ENCODE results near the gene CARD11.

Gene CARD11

GRCh38 chr7:2930310-2931033 lies 113.2 kb downstream of the CARD11 start:
- ATAC-seq: no peak
- DNase-seq (ENCODE audit: low spot score in 2 of 2): no peak
- peaks cover 95% of the 10 kb centered on the region for H3K36me3 Mint-ChIP-seq
- no peak overlapping the region for H3K4me3 Mint-ChIP-seq
- no peaks in the 10 kb centered on the region for H3K9me3 Mint-ChIP-seq
- H3K27ac Mint-ChIP-seq: peak overlapping the region; percentile 75
- H3K4me1 Mint-ChIP-seq: peaks cover 21% of the 10 kb centered on the region

GRCh38 chr7:2929321-2930201 lies 114.1 kb downstream of the CARD11 start:
- Mint-ChIP-seq H3K4me1 (peaks cover 18% of the 10 kb centered on the region), H3K27ac (peak overlapping the region; percentile 75), H3K9me3 (no peaks in the 10 kb centered on the region), H3K4me3 (no peak overlapping the region), H3K36me3 (peaks cover 88% of the 10 kb centered on the region)
- no peak for ATAC-seq
- no peak for DNase-seq (ENCODE audit: low spot score in 2 of 2)

- H3K36me3 Mint-ChIP-seq: peaks cover 87% of the 10 kb centered on the region
These were observed 114.9 kb downstream of the CARD11 start for GRCh38 chr7:2928613-2929311.

GRCh38 chr7:2928256-2928612 lies 115.4 kb downstream of the CARD11 start:
- ATAC-seq (no peak), DNase-seq (ENCODE audit: low spot score in 2 of 2) (no peak)
- Mint-ChIP-seq H3K9me3 (no peaks in the 10 kb centered on the region), H3K36me3 (peaks cover 87% of the 10 kb centered on the region), H3K4me1 (peaks cover 6% of the 10 kb centered on the region), H3K4me3 (no peak overlapping the region), H3K27ac (no peak overlapping the region)

More at GRCh38 chr7:2928613-2929311, 114.9 kb downstream of the CARD11 start:
- Mint-ChIP-seq H3K9me3 (no peaks in the 10 kb centered on the region), H3K4me3 (no peak overlapping the region), H3K27ac (no peak overlapping the region), H3K4me1 (peaks cover 10% of the 10 kb centered on the region)
- ATAC-seq (no peak), DNase-seq (ENCODE audit: low spot score in 2 of 2) (no peak)

GRCh38 chr7:2927592-2927991 lies 116.1 kb downstream of the CARD11 start:
- H3K9me3 Mint-ChIP-seq: no peaks in the 10 kb centered on the region
- ATAC-seq (no peak), DNase-seq (ENCODE audit: low spot score in 2 of 2) (no peak)
- H3K4me1 Mint-ChIP-seq: peaks cover 6% of the 10 kb centered on the region
- peaks cover 87% of the 10 kb centered on the region for H3K36me3 Mint-ChIP-seq
- no peak overlapping the region for H3K4me3 Mint-ChIP-seq
- no peak overlapping the region for H3K27ac Mint-ChIP-seq

- DNase-seq (ENCODE audit: low spot score in 2 of 2): no peak
- Mint-ChIP-seq H3K9me3 (no peaks in the 10 kb centered on the region), H3K36me3 (peaks cover 87% of the 10 kb centered on the region), H3K4me1 (peaks cover 6% of the 10 kb centered on the region), H3K27ac (peak overlapping the region; percentile 92), H3K4me3 (no peak overlapping the region)
- no peak for ATAC-seq
These were observed 116.7 kb downstream of the CARD11 start for GRCh38 chr7:2926896-2927405.

- ATAC-seq: no peak
- peak overlapping the region; percentile 92 for H3K27ac Mint-ChIP-seq
- H3K4me3 Mint-ChIP-seq: no peak overlapping the region
- H3K36me3 Mint-ChIP-seq: peaks cover 87% of the 10 kb centered on the region
- H3K9me3 Mint-ChIP-seq: no peaks in the 10 kb centered on the region
- no peak for DNase-seq (ENCODE audit: low spot score in 2 of 2)
- H3K4me1 Mint-ChIP-seq: peaks cover 6% of the 10 kb centered on the region
These were observed 117.4 kb downstream of the CARD11 start for GRCh38 chr7:2926120-2926895.

GRCh38 chr7:2924866-2925840 lies 118.5 kb downstream of the CARD11 start:
- Mint-ChIP-seq H3K4me3 (no peak overlapping the region), H3K36me3 (peaks cover 87% of the 10 kb centered on the region), H3K9me3 (peaks cover 6% of the 10 kb centered on the region), H3K4me1 (peaks cover 6% of the 10 kb centered on the region), H3K27ac (no peak overlapping the region)
- no peak for ATAC-seq
- no peak for DNase-seq (ENCODE audit: low spot score in 2 of 2)

- H3K27ac Mint-ChIP-seq: no peak overlapping the region
- no peak for ATAC-seq
- peaks cover 6% of the 10 kb centered on the region for H3K9me3 Mint-ChIP-seq
- no peak overlapping the region for H3K4me3 Mint-ChIP-seq
- peaks cover 6% of the 10 kb centered on the region for H3K4me1 Mint-ChIP-seq
- peaks cover 91% of the 10 kb centered on the region for H3K36me3 Mint-ChIP-seq
- no peak for DNase-seq (ENCODE audit: low spot score in 2 of 2)
These were observed 119.6 kb downstream of the CARD11 start for GRCh38 chr7:2923886-2924574.

- Mint-ChIP-seq H3K4me3 (no peak overlapping the region), H3K4me1 (peaks cover 6% of the 10 kb centered on the region), H3K36me3 (peaks cover 92% of the 10 kb centered on the region), H3K27ac (peak overlapping the region; percentile 61), H3K9me3 (peaks cover 6% of the 10 kb centered on the region)
- no peak for ATAC-seq
- DNase-seq (ENCODE audit: low spot score in 2 of 2): no peak
These were observed 120.3 kb downstream of the CARD11 start for GRCh38 chr7:2923291-2923781.

- Mint-ChIP-seq H3K9me3 (peaks cover 6% of the 10 kb centered on the region), H3K27ac (peak overlapping the region; percentile 61), H3K36me3 (peaks cover 92% of the 10 kb centered on the region), H3K4me1 (peaks cover 6% of the 10 kb centered on the region), H3K4me3 (no peak overlapping the region)
- no peak for ATAC-seq
- DNase-seq (ENCODE audit: low spot score in 2 of 2): no peak
These were observed 120.8 kb downstream of the CARD11 start for GRCh38 chr7:2922866-2923265.

GRCh38 chr7:2922348-2922691 lies 121.3 kb downstream of the CARD11 start:
- Mint-ChIP-seq H3K4me1 (peaks cover 6% of the 10 kb centered on the region), H3K4me3 (no peak overlapping the region), H3K27ac (peak overlapping the region; percentile 61), H3K9me3 (peaks cover 6% of the 10 kb centered on the region), H3K36me3 (peaks cover 92% of the 10 kb centered on the region)
- ATAC-seq (no peak), DNase-seq (ENCODE audit: low spot score in 2 of 2) (no peak)

- Mint-ChIP-seq H3K27ac (peak overlapping the region; percentile 4), H3K4me1 (peaks cover 6% of the 10 kb centered on the region), H3K36me3 (peaks cover 92% of the 10 kb centered on the region), H3K4me3 (no peak overlapping the region), H3K9me3 (peaks cover 6% of the 10 kb centered on the region)
- ATAC-seq (no peak), DNase-seq (ENCODE audit: low spot score in 2 of 2) (no peak)
These were observed 121.9 kb downstream of the CARD11 start for GRCh38 chr7:2921653-2922347.

All from stimulated activated effector memory CD8-positive, alpha-beta T cell treated with anti-CD3 and anti-CD28 coated beads, Interleukin-12 subunit alpha, Interleukin-12 subunit beta, amount 100 ng/mL, for 72 hours (primary cell).